ENCODE data around the gene SLC35G6.

DNA sequence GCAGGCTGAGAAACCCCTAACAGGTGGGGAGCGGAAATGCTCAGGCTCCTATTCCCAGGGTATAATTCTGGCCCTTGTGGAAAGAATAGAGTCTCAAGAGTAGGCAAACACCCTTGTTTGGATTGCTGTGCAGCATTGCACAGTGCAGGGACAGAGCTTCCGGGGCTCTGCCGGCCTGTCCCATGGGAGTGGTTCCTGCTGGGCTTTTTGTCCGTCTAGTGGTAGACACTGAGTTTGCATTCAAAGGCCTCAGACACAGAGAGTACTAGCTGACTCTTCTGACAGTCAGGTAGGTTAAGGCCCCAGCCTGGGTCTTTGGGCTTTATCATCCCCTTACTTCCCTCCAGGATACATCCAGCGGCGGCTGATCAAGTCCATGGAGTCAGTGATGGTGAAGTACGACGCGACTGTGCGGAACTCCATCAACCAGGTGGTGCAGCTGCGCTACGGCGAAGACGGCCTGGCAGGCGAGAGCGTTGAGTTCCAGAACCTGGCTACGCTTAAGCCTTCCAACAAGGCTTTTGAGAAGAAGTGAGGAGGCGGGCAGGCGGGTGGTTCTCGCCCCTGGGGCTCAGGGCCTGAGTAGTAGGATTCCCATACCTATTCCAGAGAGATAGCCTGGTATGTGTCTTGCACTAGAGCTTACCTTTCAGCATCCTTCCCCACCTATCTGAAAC, 21.1 kb downstream of the SLC35G6 start:
- TF ChIP-seq, protein P1, sequence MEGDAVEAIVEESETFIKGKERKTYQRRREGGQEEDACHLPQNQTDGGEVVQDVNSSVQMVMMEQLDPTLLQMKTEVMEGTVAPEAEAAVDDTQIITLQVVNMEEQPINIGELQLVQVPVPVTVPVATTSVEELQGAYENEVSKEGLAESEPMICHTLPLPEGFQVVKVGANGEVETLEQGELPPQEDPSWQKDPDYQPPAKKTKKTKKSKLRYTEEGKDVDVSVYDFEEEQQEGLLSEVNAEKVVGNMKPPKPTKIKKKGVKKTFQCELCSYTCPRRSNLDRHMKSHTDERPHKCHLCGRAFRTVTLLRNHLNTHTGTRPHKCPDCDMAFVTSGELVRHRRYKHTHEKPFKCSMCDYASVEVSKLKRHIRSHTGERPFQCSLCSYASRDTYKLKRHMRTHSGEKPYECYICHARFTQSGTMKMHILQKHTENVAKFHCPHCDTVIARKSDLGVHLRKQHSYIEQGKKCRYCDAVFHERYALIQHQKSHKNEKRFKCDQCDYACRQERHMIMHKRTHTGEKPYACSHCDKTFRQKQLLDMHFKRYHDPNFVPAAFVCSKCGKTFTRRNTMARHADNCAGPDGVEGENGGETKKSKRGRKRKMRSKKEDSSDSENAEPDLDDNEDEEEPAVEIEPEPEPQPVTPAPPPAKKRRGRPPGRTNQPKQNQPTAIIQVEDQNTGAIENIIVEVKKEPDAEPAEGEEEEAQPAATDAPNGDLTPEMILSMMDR (IDR thresholded peaks at IDR 0.05) = no peak
- TF ChIP-seq ZFP36 (IDR thresholded peaks at IDR 0.05; ENCODE audit: borderline replicate concordance, partially characterized antibody) = no peak
- TF ChIP-seq BHLHE40 (IDR thresholded peaks at IDR 0.05; ENCODE audit: low read depth, low read length) = no peak

All from A549 (cell line).